Tongue (tissue), 2 donors: ENCODE data around the gene MRGPRE. TPM values are rescaled to one million over a fixed set of nuclear protein-coding genes. Genes with fewer than 3 reads are reported as not detected.
"Not testable (repeated sequence)": the region's sequence is repeated elsewhere in the genome, so short reads cannot be mapped to it uniquely, and the experiment has no call there.

Experiments used
- DNase-seq: peaks from one replicate; pipeline ENCODE4 v3.0.0-alpha.2; 2015
- total RNA-seq: library from RNA; depleted of rRNA; stranded (reverse); fragments of >200 nt; gene quantifications from one replicate; pipeline ENCODE4 v1.2.3, GENCODE V29; 2014

MRGPRE gene
- 0.41 TPM for total RNA-seq

- DNase-seq = peak; percentile 38
Observed at GRCh38 chr11:3231851-3232744, at the start of gene MRGPRE. TSS of gene MRGPRE (minus strand) at chr11:3232417. CDS start at chr11:3228799, 3,618 bp downstream.

- not testable (repeated sequence) for DNase-seq
Observed at GRCh38 chr11:3281146-3281545, 48.9 kb upstream of the MRGPRE start.

- not testable (repeated sequence) for DNase-seq
Observed at GRCh38 chr11:3280662-3281061, 48.4 kb upstream of the MRGPRE start.

GRCh38 chr11:3278922-3279321 is 46.7 kb upstream of the MRGPRE start:
- not testable (repeated sequence) for DNase-seq

- not testable (repeated sequence) for DNase-seq
Observed at GRCh38 chr11:3273629-3274028, 41.4 kb upstream of the MRGPRE start.

GRCh38 chr11:3262548-3262947 is 30.3 kb upstream of the MRGPRE start:
- DNase-seq = not testable (repeated sequence)

GRCh38 chr11:3261831-3262230 is 29.6 kb upstream of the MRGPRE start:
- not testable (repeated sequence) for DNase-seq

GRCh38 chr11:3257509-3257908 is 25.3 kb upstream of the MRGPRE start:
- DNase-seq = not testable (repeated sequence)

GRCh38 chr11:3255241-3255640 is 23.0 kb upstream of the MRGPRE start:
- DNase-seq = not testable (repeated sequence)

- not testable (repeated sequence) for DNase-seq
Observed at GRCh38 chr11:3254773-3255172, 22.6 kb upstream of the MRGPRE start.

- no peak for DNase-seq
Observed at GRCh38 chr11:3245071-3245470, 12.9 kb upstream of the MRGPRE start.

GRCh38 chr11:3243880-3244279 is 11.7 kb upstream of the MRGPRE start:
- DNase-seq = no peak

GRCh38 chr11:3237119-3237518 is 4.9 kb upstream of the MRGPRE start:
- no peak for DNase-seq

GRCh38 chr11:3234846-3235245 is 2.6 kb upstream of the MRGPRE start:
- DNase-seq = no peak

GRCh38 chr11:3232956-3233355 is 739 bp upstream of the MRGPRE start:
- no peak for DNase-seq

- no peak for DNase-seq
Observed at GRCh38 chr11:3231550-3231850, 717 bp downstream of the MRGPRE start.

- no peak for DNase-seq
Observed at GRCh38 chr11:3230636-3231549, 1.3 kb downstream of the MRGPRE start.

GRCh38 chr11:3229673-3230630 is 2.3 kb downstream of the MRGPRE start:
- no peak for DNase-seq

- DNase-seq = no peak
Observed at GRCh38 chr11:3228445-3228829, 3.8 kb downstream of the MRGPRE start.

- DNase-seq = no peak
Observed at GRCh38 chr11:3227568-3228444, 4.4 kb downstream of the MRGPRE start.
